Measurements from ENCODE around the gene CANT1. TPM values are rescaled to one million over a fixed set of nuclear protein-coding genes. Genes with fewer than 3 reads are reported as not detected.

Gene CANT1
- total and polyA plus RNA-seq, 2 experiments from 2014 or later: 33.0 to 36.1 TPM

- DNase-seq (ENCODE audit: low spot score): no peak
- WGBS (ENCODE audit: low lambda C conversion rate, missing lambda C conversion rate): 86% methylated on average over 21 of the region's 21 CpGs
- H3K4me2 ChIP-seq: peak overlapping the region; percentile 77
Observed at GRCh38 chr17:78977997-78978973, 31.3 kb downstream of the CANT1 start.

GRCh38 chr17:78977681-78977943 lies 32.0 kb downstream of the CANT1 start:
- Histone ChIP-seq H3K79me2 (peaks cover 16% of the 10 kb centered on the region), H3K9me3 (ENCODE audit: low read depth) (no peaks in the 10 kb centered on the region), H3K27ac (no peak overlapping the region), H3K4me3 (no peak overlapping the region), H3K36me3 (replicated peaks; ENCODE audit: insufficient read depth, low read depth) (no peaks in the 10 kb centered on the region), H4K20me1 (ENCODE audit: insufficient read depth, poor library complexity, severe bottlenecking) (no peaks in the 10 kb centered on the region), H3K9me2 (replicated peaks; ENCODE audit: insufficient read depth) (no peaks in the 10 kb centered on the region), H3K4me2 (peak overlapping the region; percentile 77), H3K4me1 (ENCODE audit: insufficient read depth) (peaks cover 37% of the 10 kb centered on the region), H3K27me3 (no peaks in the 10 kb centered on the region), H2AFZ (no peak overlapping the region)
- DNase-seq (ENCODE audit: low spot score): no peak
- TF ChIP-seq CTCF (IDR thresholded peaks at IDR 0.05; ENCODE audit: poor library complexity): no peak
- no peak for TF ChIP-seq EZH2phosphoT487 (IDR thresholded peaks at IDR 0.05; ENCODE audit: low read depth, severe bottlenecking, unreplicated experiment)
- no peak for TF ChIP-seq EZH2 (IDR thresholded peaks at IDR 0.05; ENCODE audit: borderline replicate concordance)
- WGBS (ENCODE audit: low lambda C conversion rate, missing lambda C conversion rate): 87% methylated on average over 7 of the region's 8 CpGs

More at GRCh38 chr17:78977997-78978973, 31.3 kb downstream of the CANT1 start:
- no peak overlapping the region for H3K4me3 ChIP-seq
- H2AFZ ChIP-seq: no peak overlapping the region
- H3K9me2 ChIP-seq (replicated peaks; ENCODE audit: insufficient read depth): no peaks in the 10 kb centered on the region
- H3K79me2 ChIP-seq: peaks cover 16% of the 10 kb centered on the region
- no peaks in the 10 kb centered on the region for H3K9me3 ChIP-seq (ENCODE audit: low read depth)
- H3K27me3 ChIP-seq: no peaks in the 10 kb centered on the region
- peaks cover 33% of the 10 kb centered on the region for H3K4me1 ChIP-seq (ENCODE audit: insufficient read depth)
- no peaks in the 10 kb centered on the region for H4K20me1 ChIP-seq (ENCODE audit: insufficient read depth, poor library complexity, severe bottlenecking)
- no peak for TF ChIP-seq EZH2phosphoT487 (IDR thresholded peaks at IDR 0.05; ENCODE audit: low read depth, severe bottlenecking, unreplicated experiment)
- TF ChIP-seq CTCF (IDR thresholded peaks at IDR 0.05; ENCODE audit: poor library complexity): no peak
- no peak for TF ChIP-seq EZH2 (IDR thresholded peaks at IDR 0.05; ENCODE audit: borderline replicate concordance)
- H3K36me3 ChIP-seq (replicated peaks; ENCODE audit: insufficient read depth, low read depth): no peaks in the 10 kb centered on the region
- H3K27ac ChIP-seq: no peak overlapping the region

- H3K4me3 ChIP-seq: no peak overlapping the region
- no peaks in the 10 kb centered on the region for H3K36me3 ChIP-seq (replicated peaks; ENCODE audit: insufficient read depth, low read depth)
- no peak overlapping the region for H3K4me2 ChIP-seq
- no peaks in the 10 kb centered on the region for H4K20me1 ChIP-seq (ENCODE audit: insufficient read depth, poor library complexity, severe bottlenecking)
- H3K79me2 ChIP-seq: peaks cover 16% of the 10 kb centered on the region
- H3K9me2 ChIP-seq (replicated peaks; ENCODE audit: insufficient read depth): no peaks in the 10 kb centered on the region
- no peak overlapping the region for H3K27ac ChIP-seq
- no peaks in the 10 kb centered on the region for H3K9me3 ChIP-seq (ENCODE audit: low read depth)
- no peak overlapping the region for H2AFZ ChIP-seq
- no peaks in the 10 kb centered on the region for H3K27me3 ChIP-seq
- peaks cover 37% of the 10 kb centered on the region for H3K4me1 ChIP-seq (ENCODE audit: insufficient read depth)
- WGBS (ENCODE audit: low lambda C conversion rate, missing lambda C conversion rate): 91% methylated on average over 20 of the region's 20 CpGs
- no peak for TF ChIP-seq EZH2 (IDR thresholded peaks at IDR 0.05; ENCODE audit: borderline replicate concordance)
- no peak for TF ChIP-seq CTCF (IDR thresholded peaks at IDR 0.05; ENCODE audit: poor library complexity)
- TF ChIP-seq EZH2phosphoT487 (IDR thresholded peaks at IDR 0.05; ENCODE audit: low read depth, severe bottlenecking, unreplicated experiment): no peak
- DNase-seq (ENCODE audit: low spot score): no peak
Observed at GRCh38 chr17:78976907-78977680, 32.5 kb downstream of the CANT1 start.

All from hepatocyte (in vitro differentiated cells).